ENCODE measurements around the gene CCDC77.

GRCh38 chr12:418432-418831 is 17.0 kb downstream of the CCDC77 start:
- TF ChIP-seq EZH2 (IDR thresholded peaks at IDR 0.05; ENCODE audit: low read depth, unreplicated experiment) = no peak
- no peak for TF ChIP-seq POLR2AphosphoS5 (IDR thresholded peaks at IDR 0.05; ENCODE audit: low read depth)
- no peak for TF ChIP-seq CTCF (conservative IDR thresholded peaks at IDR 0.05; ENCODE audit: low read depth in 2 of 2)
- no peak for TF ChIP-seq CREB1 (CRISPR knock-in tag; IDR thresholded peaks at IDR 0.05; ENCODE audit: low read depth)
- no peak for TF ChIP-seq ETS1 (IDR thresholded peaks at IDR 0.05)
- no peak for TF ChIP-seq REST (IDR thresholded peaks at IDR 0.05; ENCODE audit: unreplicated experiment)
- no peak for TF ChIP-seq EZH2phosphoT487 (IDR thresholded peaks at IDR 0.05; ENCODE audit: unreplicated experiment)
- no peak for TF ChIP-seq JUNB (IDR thresholded peaks at IDR 0.05; ENCODE audit: unreplicated experiment)
- TF ChIP-seq STAT1 (IDR thresholded peaks at IDR 0.05; ENCODE audit: unreplicated experiment) = no peak
- TF ChIP-seq ZNF114 (CRISPR knock-in tag; IDR thresholded peaks at IDR 0.05) = no peak
- no peak for TF ChIP-seq ZNF331 (CRISPR knock-in tag; IDR thresholded peaks at IDR 0.05; ENCODE audit: low read depth)

Measured in GM23338 (cell line).